ENCODE measurements around the gene FBXL16. TPM values are rescaled to one million over a fixed set of nuclear protein-coding genes. Genes with fewer than 3 reads are reported as not detected.

Gene FBXL16
- total RNA-seq, 1 donor from 2014 or later: 0.17 TPM

DNA sequence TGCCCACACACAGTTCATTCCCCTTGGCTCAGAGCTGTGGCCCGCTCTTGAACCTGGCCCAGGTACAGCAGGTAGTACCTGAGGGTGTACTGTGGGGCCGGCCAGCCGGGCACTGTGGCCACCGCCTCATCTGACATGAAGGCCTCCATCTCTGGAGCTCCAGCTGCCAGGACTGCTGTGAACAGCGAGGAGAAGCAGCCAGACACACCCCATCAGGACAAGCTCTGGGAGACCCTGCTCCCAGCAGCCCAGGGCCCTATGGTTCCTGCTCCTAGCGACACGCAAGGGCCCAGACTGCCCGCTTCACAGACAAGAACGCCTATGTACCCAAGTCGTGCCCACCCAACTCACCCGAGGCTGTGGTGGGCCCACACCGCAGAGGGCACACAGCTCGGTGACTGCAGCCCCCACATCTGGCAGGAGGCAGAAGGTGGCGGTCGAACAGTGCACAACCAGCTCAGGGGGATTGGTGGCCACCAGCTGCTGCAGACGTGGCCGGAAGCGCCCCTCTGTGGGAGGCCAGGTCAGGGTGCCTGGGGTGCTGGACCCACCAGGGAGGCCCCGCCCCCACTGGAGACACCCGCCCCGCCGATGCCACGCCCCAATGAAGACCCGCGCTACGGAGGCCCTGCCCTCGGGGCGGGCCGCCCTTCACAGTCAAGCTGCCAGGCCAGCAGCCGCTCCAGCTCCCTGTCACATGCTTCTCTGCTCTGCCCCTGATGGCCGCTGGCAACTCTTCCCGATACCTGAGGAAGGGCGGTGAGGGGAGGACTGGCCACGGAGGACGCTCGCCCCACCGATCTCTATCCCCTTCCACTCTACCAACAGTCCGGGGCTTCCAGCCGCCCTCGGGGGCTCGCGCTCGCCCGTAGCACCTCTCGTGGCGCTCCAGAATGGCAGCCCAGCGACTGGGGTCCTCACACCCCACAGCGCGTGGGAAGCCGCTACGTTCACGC, 26.5 kb downstream of the FBXL16 start:
- Histone ChIP-seq H3K27me3 (ENCODE audit: control insufficient read depth, insufficient read depth, low read length) (peaks cover 21% of the 10 kb centered on the region), H3K36me3 (ENCODE audit: control insufficient read depth, insufficient read depth, low read length) (peaks cover 1% of the 10 kb centered on the region), H3K4me3 (ENCODE audit: low read depth, low read length) (peak overlapping the region; percentile 49)
- TF ChIP-seq, protein P1, sequence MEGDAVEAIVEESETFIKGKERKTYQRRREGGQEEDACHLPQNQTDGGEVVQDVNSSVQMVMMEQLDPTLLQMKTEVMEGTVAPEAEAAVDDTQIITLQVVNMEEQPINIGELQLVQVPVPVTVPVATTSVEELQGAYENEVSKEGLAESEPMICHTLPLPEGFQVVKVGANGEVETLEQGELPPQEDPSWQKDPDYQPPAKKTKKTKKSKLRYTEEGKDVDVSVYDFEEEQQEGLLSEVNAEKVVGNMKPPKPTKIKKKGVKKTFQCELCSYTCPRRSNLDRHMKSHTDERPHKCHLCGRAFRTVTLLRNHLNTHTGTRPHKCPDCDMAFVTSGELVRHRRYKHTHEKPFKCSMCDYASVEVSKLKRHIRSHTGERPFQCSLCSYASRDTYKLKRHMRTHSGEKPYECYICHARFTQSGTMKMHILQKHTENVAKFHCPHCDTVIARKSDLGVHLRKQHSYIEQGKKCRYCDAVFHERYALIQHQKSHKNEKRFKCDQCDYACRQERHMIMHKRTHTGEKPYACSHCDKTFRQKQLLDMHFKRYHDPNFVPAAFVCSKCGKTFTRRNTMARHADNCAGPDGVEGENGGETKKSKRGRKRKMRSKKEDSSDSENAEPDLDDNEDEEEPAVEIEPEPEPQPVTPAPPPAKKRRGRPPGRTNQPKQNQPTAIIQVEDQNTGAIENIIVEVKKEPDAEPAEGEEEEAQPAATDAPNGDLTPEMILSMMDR (IDR thresholded peaks at IDR 0.05; ENCODE audit: insufficient read depth, low read length, poor library complexity, severe bottlenecking): no peak
- no peak for DNase-seq (ENCODE audit: low read depth)

DNA sequence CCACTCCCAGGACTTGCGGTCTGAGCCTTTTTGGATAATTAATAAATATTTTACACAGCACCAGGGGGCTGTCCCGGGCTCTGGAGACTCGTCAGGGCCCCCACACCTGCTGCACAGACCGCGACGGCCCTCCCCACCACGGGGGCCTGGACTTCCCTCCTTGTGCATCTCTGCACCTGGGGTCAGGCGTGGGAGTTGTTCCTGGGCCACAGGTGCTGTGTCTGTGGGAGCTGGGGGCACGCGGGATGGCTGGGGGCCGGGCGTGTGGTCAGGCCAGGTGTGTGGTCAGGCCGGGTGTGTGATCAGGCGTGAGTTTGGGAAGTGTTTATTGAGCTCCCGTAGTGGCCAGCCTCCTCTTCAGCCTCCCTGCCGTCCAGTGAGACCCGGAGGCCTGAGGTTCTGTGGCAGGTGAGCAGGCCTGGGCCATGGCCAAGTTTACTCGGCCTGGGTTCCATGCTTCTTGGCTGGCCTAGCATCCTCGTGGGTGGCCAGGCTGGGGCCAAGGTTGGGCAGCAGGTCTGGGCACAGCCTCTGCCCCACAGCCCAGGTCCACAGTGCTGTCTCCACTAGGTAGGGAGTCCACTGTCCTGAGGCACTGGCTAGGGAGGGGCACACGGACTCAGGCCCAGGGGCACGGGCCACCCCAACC, 27.3 kb downstream of the FBXL16 start:
- TF ChIP-seq, protein P1 (IDR thresholded peaks at IDR 0.05; ENCODE audit: insufficient read depth, low read length, poor library complexity, severe bottlenecking): no peak
- peaks cover 1% of the 10 kb centered on the region for H3K36me3 ChIP-seq (ENCODE audit: control insufficient read depth, insufficient read depth, low read length)
- no peak overlapping the region for H3K4me3 ChIP-seq (ENCODE audit: low read depth, low read length)
- H3K27me3 ChIP-seq (ENCODE audit: control insufficient read depth, insufficient read depth, low read length): peaks cover 21% of the 10 kb centered on the region
- DNase-seq (ENCODE audit: low read depth): no peak

DNA sequence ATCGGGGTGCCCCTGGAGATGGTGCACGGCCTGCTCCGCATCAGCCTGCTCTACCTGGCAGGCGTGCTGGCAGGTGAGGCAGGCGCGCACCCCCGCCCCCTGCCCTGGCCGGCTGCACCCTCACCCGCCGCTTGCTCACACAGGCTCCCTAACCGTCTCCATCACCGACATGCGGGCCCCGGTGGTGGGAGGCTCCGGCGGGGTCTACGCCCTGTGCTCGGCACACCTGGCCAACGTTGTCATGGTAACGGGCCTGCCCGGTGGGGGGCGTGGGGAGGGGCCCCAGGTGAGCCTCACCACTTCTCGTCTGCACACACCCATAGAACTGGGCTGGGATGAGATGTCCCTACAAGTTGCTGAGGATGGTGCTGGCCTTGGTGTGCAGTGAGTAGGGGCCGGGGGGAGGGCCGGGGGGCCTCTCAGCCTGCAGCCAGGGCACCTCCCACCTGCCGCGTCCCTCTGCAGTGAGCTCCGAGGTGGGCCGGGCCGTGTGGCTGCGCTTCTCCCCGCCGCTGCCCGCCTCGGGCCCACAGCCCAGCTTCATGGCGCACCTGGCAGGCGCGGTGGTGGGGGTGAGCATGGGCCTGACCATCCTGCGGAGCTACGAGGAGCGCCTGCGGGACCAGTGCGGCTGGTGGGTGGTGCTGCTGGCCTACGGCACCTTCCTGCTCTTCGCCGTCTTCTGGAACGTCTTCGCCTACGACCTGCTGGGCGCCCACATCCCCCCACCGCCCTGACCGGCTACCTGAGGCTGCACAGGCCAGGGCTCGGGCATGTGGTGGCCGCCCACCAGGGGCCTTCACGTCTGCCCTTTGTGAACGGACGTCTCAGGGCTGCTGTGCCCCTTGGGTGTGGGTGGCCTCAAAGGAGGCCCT, 28.0 kb downstream of the FBXL16 start:
- H3K27me3 ChIP-seq (ENCODE audit: control insufficient read depth, insufficient read depth, low read length): peaks cover 21% of the 10 kb centered on the region
- DNase-seq (ENCODE audit: low read depth): no peak
- no peaks in the 10 kb centered on the region for H3K36me3 ChIP-seq (ENCODE audit: control insufficient read depth, insufficient read depth, low read length)
- TF ChIP-seq, protein P1 (IDR thresholded peaks at IDR 0.05; ENCODE audit: insufficient read depth, low read length, poor library complexity, severe bottlenecking): no peak
- H3K4me3 ChIP-seq (ENCODE audit: low read depth, low read length): no peak overlapping the region

DNA sequence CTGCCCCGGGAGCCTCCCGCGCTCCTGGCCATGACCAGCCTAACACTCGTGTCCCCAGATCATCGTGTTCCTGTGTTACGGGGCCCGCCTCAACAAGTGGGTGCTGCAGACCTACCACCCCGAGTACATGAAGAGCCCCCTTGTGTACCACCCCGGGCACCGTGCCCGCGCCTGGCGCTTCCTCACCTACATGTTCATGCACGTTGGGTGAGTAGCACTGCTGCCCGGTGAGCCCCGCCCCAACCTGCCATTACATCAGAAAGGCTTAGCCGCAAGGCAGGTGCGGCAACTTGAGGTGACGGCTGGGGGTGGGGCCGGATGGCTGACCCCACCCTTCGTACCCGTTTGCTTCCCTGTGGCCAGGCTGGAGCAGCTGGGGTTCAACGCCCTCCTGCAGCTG, 28.7 kb downstream of the FBXL16 start:
- Histone ChIP-seq H3K4me3 (ENCODE audit: low read depth, low read length) (no peak overlapping the region), H3K27me3 (ENCODE audit: control insufficient read depth, insufficient read depth, low read length) (peaks cover 21% of the 10 kb centered on the region), H3K36me3 (ENCODE audit: control insufficient read depth, insufficient read depth, low read length) (no peaks in the 10 kb centered on the region)
- no peak for DNase-seq (ENCODE audit: low read depth)
- TF ChIP-seq, protein P1 (IDR thresholded peaks at IDR 0.05; ENCODE audit: insufficient read depth, low read length, poor library complexity, severe bottlenecking): no peak

DNA sequence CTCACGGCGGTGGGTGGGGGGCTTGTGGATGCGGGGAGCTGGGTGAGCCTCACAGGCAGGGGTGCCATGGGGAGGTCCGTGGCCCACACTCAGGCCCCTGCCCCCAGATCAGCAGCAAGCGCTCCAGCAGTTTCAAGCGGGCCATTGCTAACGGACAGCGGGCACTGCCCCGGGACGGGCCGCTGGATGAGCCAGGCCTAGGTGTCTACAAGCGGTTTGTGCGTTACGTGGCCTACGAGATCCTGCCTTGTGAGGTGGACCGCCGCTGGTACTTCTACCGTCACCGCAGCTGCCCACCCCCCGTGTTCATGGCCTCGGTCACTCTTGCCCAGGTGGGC, 29.1 kb downstream of the FBXL16 start:
- DNase-seq (ENCODE audit: low read depth): no peak
- H3K4me3 ChIP-seq (ENCODE audit: low read depth, low read length): no peak overlapping the region
- TF ChIP-seq, protein P1 (IDR thresholded peaks at IDR 0.05; ENCODE audit: insufficient read depth, low read length, poor library complexity, severe bottlenecking): no peak
- no peaks in the 10 kb centered on the region for H3K36me3 ChIP-seq (ENCODE audit: control insufficient read depth, insufficient read depth, low read length)
- H3K27me3 ChIP-seq (ENCODE audit: control insufficient read depth, insufficient read depth, low read length): peaks cover 21% of the 10 kb centered on the region
